Sigmoid colon (tissue), 7 donors: ENCODE measurements around the gene NTN5. TPM values are rescaled to one million over a fixed set of nuclear protein-coding genes. Genes with fewer than 3 reads are reported as not detected.

Source experiments
- DNase-seq: peaks from one replicate; pipeline ENCODE4 v3.0.0-alpha.2; 2019
- H3K27ac ChIP-seq, 4 donors: fragments of 200-600 bp; sonication (generic); one replicate each; pipeline ENCODE4 v1.5.1; 2016 to 2019; ENCODE audit warnings: mild to moderate bottlenecking in 1 of 4
- H3K27me3 ChIP-seq, 3 donors: fragments of 200-600 bp; sonication (generic); one replicate each; pipeline ENCODE4 v1.5.1; 2019; ENCODE audit warnings: mild to moderate bottlenecking in 1 of 3
- H3K36me3 ChIP-seq, 4 donors: fragments of 200-600 bp; sonication (generic); one replicate each; pipeline ENCODE4 v1.5.1; 2016 to 2019
- H3K4me1 ChIP-seq, 4 donors: fragments of 200-600 bp; sonication (generic); one replicate each; pipeline ENCODE4 v1.5.1; 2017 to 2019
- H3K4me3 ChIP-seq, 4 donors: fragments of 200-600 bp; sonication (generic); one replicate each; pipeline ENCODE4 v1.5.1; 2017 to 2019; ENCODE audit warnings: mild to moderate bottlenecking in 2 of 4, moderate library complexity in 1 of 4
- H3K9me3 ChIP-seq, 4 donors: fragments of 200-600 bp in 3 of 4; sonication (generic) in 3 of 4; one replicate each; pipeline versions ENCODE4 v1.5.1 to v1.6.1; 2013 to 2019
- CTCF ChIP-seq, 4 experiments: fragments of 450-650 bp in 3 of 4; fragments of 200-600 bp in 1 of 4; IDR thresholded peaks; one replicate each; pipeline ENCODE4 v1.5.1; 2016 to 2019; ENCODE audit warnings: antibody characterized with exemption in 4 of 4, mild to moderate bottlenecking in 3 of 4, moderate library complexity in 2 of 4
- EP300 ChIP-seq, 4 donors: sonication (generic); formaldehyde crosslinking; IDR thresholded peaks; one replicate each; pipeline ENCODE4 v1.6.1; 2017; ENCODE audit warnings: antibody characterized with exemption in 4 of 4
- POLR2A ChIP-seq, 2 donors: fragments of 450-650 bp; IDR thresholded peaks; one replicate each; pipeline ENCODE4 v1.6.1; 2016; ENCODE audit warnings: antibody characterized with exemption in 2 of 2, mild to moderate bottlenecking in 2 of 2, moderate library complexity in 2 of 2
- POLR2AphosphoS5 ChIP-seq, 4 donors: sonication (generic); formaldehyde crosslinking; IDR thresholded peaks; one replicate each; pipeline ENCODE4 v1.6.1; 2017; ENCODE audit warnings: antibody characterized with exemption in 4 of 4
- WGBS, 2 donors: extraction: QIAGEN DNeasy Blood & Tissue Kit; methylation state at CpG; one replicate each; pipeline ENCODE4 v1.1.7; 2013; 5-methylcytosine and 5-hydroxymethylcytosine counted together
- intact Hi-C: fragments of 100-400 bp; cut with DNase I; formaldehyde crosslinking; loops from one replicate; pipeline ENCODE4 v1.15.1; 2023
- polyA plus RNA-seq, 3 donors: library from polyadenylated mRNA; stranded (reverse); fragments of 200-250 nt; gene quantifications; one replicate each; pipeline ENCODE4 v1.2.3, GENCODE V29; 2013
- total RNA-seq, 4 donors: library from RNA; depleted of rRNA; stranded (reverse); fragments of >200 nt; gene quantifications; one replicate each; pipeline ENCODE4 v1.1.0, GENCODE V29; 2016
- donor health status: healthy with polysubstance abuse.
- donor health status: Bipolar disorder and iron deficiency.
- donor health status: healthy.

Gene NTN5
- total and polyA plus RNA-seq, 7 donors, result 0.32 to 1.2 (median 0.49) TPM; not detected in 4

- 97 to 98% methylated on average over 2 of the region's 2 CpGs for WGBS, 2 donors
- H3K9me3 ChIP-seq, result no peaks in the 10 kb centered on the region
- DNase-seq, result no peak
- no peaks in the 10 kb centered on the region for H3K4me1 ChIP-seq
- TF ChIP-seq CTCF (IDR thresholded peaks at IDR 0.05) (no peak), EP300 (IDR thresholded peaks at IDR 0.05) (no peak), POLR2A (IDR thresholded peaks at IDR 0.05) (no peak), POLR2AphosphoS5 (IDR thresholded peaks at IDR 0.05) (no peak)
- no peak overlapping the region for H3K4me3 ChIP-seq
- no peaks in the 10 kb centered on the region for H3K27me3 ChIP-seq
- intact Hi-C loops, result no loop called here
- H3K27ac ChIP-seq, result no peak overlapping the region
- H3K36me3 ChIP-seq, result no peaks in the 10 kb centered on the region
Observed at GRCh38 chr19:48668761-48669160, 4.1 kb downstream of the NTN5 start.

- H3K9me3 ChIP-seq, result no peaks in the 10 kb centered on the region
- no peaks in the 10 kb centered on the region for H3K4me1 ChIP-seq
- intact Hi-C loops, result no loop called here
- WGBS, 2 donors, result 84 to 91% methylated on average over 3 of the region's 3 CpGs
- DNase-seq, result no peak
- no peak for TF ChIP-seq POLR2AphosphoS5 (IDR thresholded peaks at IDR 0.05)
- no peaks in the 10 kb centered on the region for H3K27me3 ChIP-seq
- H3K27ac ChIP-seq, result no peak overlapping the region
- H3K4me3 ChIP-seq, result no peak overlapping the region
- no peaks in the 10 kb centered on the region for H3K36me3 ChIP-seq
Observed at GRCh38 chr19:48668332-48668731, 4.5 kb downstream of the NTN5 start.

- TF ChIP-seq POLR2AphosphoS5 (IDR thresholded peaks at IDR 0.05) (no peak), CTCF (IDR thresholded peaks at IDR 0.05) (no peak), POLR2A (IDR thresholded peaks at IDR 0.05) (no peak), EP300 (IDR thresholded peaks at IDR 0.05) (no peak)
- WGBS, 2 donors, result 35 to 90% methylated on average over 6 of the region's 6 CpGs
- no peaks in the 10 kb centered on the region for H3K9me3 ChIP-seq
- DNase-seq, result no peak
- no peaks in the 10 kb centered on the region for H3K27me3 ChIP-seq
- no peaks in the 10 kb centered on the region for H3K36me3 ChIP-seq
- peaks cover 0 to 7% (median 6%) of the 10 kb centered on the region in 4 donors for H3K4me1 ChIP-seq
- intact Hi-C loops, result no loop called here
- no peak overlapping the region for H3K4me3 ChIP-seq
- no peak overlapping the region for H3K27ac ChIP-seq
Observed at GRCh38 chr19:48665786-48666185, 7.0 kb downstream of the NTN5 start.

- 93% methylated on average over 14 of the region's 14 CpGs for WGBS, 2 donors
- TF ChIP-seq EP300 (IDR thresholded peaks at IDR 0.05), result no peak
Observed at GRCh38 chr19:48664476-48664875, 8.3 kb downstream of the NTN5 start.

GRCh38 chr19:48663667-48664066 lies 9.2 kb downstream of the NTN5 start:
- H3K4me1 ChIP-seq, result peaks cover 0 to 10% (median 9%) of the 10 kb centered on the region in 4 donors
- DNase-seq, result no peak
- TF ChIP-seq POLR2AphosphoS5 (IDR thresholded peaks at IDR 0.05), result no peak
- no peak for TF ChIP-seq CTCF (IDR thresholded peaks at IDR 0.05)
- no peak for TF ChIP-seq POLR2A (IDR thresholded peaks at IDR 0.05)
- TF ChIP-seq EP300 (IDR thresholded peaks at IDR 0.05), result no peak
- WGBS, 2 donors, result 93 to 94% methylated on average over 4 of the region's 4 CpGs
- H3K36me3 ChIP-seq, result no peaks in the 10 kb centered on the region
- no peak overlapping the region for H3K4me3 ChIP-seq
- no peak overlapping the region for H3K27ac ChIP-seq
- H3K27me3 ChIP-seq, result no peaks in the 10 kb centered on the region
- intact Hi-C loops, result no loop called here
- no peaks in the 10 kb centered on the region for H3K9me3 ChIP-seq

More at GRCh38 chr19:48664476-48664875, 8.3 kb downstream of the NTN5 start:
- Histone ChIP-seq H3K36me3 (no peaks in the 10 kb centered on the region), H3K4me1 (peaks cover 0 to 10% (median 9%) of the 10 kb centered on the region in 4 donors), H3K27ac (no peak overlapping the region), H3K4me3 (no peak overlapping the region), H3K27me3 (no peaks in the 10 kb centered on the region), H3K9me3 (no peaks in the 10 kb centered on the region)
- intact Hi-C loops, result no loop called here
- no peak for DNase-seq

- intact Hi-C loops, result no loop called here
- 96% methylated on average over 50 of the region's 50 CpGs for WGBS, 2 donors
Observed at GRCh38 chr19:48661711-48662090, 11.1 kb downstream of the NTN5 start.

More at GRCh38 chr19:48661711-48662090, 11.1 kb downstream of the NTN5 start:
- no peak overlapping the region for H3K4me3 ChIP-seq
- H3K9me3 ChIP-seq, result no peaks in the 10 kb centered on the region
- H3K4me1 ChIP-seq, result peaks cover 0 to 10% (median 9%) of the 10 kb centered on the region in 4 donors
- no peak for DNase-seq
- TF ChIP-seq CTCF (IDR thresholded peaks at IDR 0.05) (no peak), EP300 (IDR thresholded peaks at IDR 0.05) (no peak)
- no peaks in the 10 kb centered on the region for H3K36me3 ChIP-seq
- no peaks in the 10 kb centered on the region for H3K27me3 ChIP-seq
- H3K27ac ChIP-seq, result no peak overlapping the region
